Smooth muscle cell of the brain vasculature (primary cell): ENCODE data around the gene BHLHE41.
A peak's percentile ranks its signal among the peaks of the same experiment; 100 is the strongest.

Source experiments
- DNase-seq: peaks from one replicate; pipeline ENCODE4 v3.0.0-alpha.2; 2012; ENCODE audit warnings: low read depth, low spot score

BHLHE41 gene

DNA sequence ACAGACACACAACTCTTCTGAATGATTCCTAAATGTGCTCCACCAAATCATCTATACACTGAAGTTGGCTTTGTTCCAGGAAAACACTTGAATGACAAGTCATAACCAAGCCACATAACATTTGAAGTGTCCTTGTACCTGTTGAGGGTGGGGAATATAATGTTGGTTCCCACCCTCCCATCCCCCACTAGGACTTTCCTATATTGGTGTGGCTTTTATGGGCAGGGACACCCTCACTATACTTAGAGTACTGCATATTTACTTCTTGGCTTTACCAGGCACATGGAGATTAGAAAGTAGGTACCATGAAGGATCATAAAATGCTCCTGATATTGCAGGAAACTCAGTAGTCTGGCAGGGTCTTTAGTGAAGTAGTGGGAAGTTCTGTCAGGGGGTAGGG, 9.7 kb upstream of the BHLHE41 start:
- no peak for DNase-seq

DNA sequence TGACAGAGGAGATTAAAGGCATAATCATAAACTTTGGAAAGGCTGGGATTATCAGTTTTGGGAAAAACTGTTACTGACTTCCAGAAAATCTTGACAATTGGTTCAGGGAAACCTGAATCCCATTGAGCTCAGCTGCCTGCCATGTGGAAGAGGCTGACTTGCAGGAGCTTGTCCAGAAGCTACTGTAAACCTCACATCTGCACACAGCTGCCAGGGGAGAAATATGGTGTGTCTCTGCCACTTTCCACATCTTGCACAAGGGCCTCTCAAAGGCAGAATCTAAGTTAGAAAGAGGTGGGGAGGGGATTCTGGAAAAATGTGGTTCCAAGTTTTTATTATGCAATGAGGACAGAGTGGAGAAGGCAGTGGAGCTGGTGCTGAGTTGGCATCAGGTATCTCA, 8.7 kb upstream of the BHLHE41 start:
- no peak for DNase-seq

DNA sequence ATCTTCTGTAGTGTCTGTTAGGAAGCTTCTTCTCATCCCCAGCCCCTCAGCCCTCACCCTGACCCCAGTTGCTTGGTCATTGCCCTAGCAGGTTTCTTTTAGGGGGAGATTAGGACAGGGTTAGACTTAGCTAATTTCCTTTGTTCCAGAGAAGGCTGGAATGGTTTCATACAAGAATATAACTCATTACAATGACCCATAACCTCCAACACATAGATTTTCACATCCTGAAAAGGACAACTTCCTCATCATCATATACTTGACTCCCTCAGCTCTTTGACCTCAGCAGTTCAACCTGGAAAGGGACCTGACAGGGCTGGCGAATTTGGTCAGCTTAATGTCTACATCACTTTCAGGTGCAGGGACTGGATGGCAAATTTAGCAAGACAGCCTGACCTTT, 8.0 kb upstream of the BHLHE41 start:
- no peak for DNase-seq

DNA sequence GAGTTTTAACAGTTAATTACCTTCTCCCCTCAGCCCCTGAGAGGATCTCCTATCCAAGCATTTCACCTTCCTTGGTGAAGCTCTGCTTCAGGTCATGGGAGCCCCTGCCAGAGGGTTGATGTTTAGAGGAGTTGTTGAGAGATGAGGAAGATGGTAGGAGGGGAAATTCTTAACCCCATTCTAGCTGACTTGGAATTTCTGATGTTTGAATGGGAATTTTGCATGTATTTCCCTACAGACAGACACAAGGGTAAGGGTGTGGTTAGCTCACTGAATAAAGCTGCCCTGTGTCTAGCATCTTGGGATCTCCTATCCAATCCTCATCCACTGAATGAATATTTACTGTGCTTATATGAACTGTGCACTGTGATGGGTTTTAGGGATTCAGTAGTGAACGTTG, 7.1 kb upstream of the BHLHE41 start:
- DNase-seq: no peak

DNA sequence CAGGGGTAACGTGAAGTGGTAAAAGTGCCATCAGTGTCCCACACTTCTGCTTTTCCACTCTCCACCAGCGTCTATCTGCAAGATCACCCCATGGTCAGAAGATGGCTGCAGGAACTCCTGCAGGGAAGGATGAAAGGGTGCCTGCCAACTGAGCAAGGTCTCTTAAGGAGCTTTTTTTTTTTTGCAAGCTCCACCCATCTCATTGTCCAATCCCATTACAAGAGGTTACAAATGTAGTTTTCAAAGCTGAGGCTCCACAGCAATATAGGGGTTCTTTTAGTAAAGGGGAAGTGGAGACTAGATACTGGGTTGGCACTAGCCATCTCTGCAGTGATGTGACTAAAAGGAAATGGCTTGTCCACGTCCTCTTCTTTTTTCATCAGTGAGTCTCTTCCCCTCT, 5.9 kb upstream of the BHLHE41 start:
- no peak for DNase-seq

DNA sequence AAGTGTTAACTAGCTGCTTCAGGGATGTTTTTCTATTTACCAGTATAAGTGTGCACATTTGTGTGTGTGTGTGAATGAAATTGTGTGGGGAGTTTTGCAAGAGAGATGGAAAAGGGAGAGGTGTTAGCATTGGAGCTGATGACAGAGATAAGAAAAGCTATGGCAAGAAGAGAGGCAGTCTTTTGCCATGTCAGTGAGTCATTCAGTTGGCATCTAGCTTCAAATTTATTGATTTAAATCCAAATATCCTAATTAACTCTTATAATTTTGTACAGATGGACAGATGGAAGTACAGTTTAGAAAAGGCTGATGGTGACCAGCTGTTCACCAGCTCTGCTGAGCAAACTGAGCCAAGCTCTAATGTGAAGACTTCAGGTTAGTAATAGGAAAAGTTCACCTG, 3.3 kb upstream of the BHLHE41 start:
- no peak for DNase-seq

DNA sequence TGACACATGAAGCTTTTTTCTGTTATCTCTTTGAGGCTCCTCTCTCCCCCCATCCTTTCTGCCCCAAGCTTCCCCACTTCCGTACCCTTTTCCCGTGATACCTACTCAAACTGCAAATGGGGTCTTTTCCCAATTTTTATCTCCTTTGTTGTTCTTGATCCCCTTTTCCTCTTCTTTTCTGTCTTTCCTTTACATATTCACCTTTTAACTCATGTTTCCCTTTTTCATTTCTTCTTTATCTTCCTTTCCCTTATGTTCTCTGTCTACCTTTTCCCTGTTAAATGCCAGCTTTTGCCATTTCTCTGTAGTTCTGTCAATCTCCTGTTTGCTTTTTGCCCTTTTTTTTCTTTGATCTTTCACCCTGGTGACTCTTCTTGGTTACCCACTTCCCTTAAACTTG, 2.6 kb upstream of the BHLHE41 start:
- DNase-seq: no peak

DNA sequence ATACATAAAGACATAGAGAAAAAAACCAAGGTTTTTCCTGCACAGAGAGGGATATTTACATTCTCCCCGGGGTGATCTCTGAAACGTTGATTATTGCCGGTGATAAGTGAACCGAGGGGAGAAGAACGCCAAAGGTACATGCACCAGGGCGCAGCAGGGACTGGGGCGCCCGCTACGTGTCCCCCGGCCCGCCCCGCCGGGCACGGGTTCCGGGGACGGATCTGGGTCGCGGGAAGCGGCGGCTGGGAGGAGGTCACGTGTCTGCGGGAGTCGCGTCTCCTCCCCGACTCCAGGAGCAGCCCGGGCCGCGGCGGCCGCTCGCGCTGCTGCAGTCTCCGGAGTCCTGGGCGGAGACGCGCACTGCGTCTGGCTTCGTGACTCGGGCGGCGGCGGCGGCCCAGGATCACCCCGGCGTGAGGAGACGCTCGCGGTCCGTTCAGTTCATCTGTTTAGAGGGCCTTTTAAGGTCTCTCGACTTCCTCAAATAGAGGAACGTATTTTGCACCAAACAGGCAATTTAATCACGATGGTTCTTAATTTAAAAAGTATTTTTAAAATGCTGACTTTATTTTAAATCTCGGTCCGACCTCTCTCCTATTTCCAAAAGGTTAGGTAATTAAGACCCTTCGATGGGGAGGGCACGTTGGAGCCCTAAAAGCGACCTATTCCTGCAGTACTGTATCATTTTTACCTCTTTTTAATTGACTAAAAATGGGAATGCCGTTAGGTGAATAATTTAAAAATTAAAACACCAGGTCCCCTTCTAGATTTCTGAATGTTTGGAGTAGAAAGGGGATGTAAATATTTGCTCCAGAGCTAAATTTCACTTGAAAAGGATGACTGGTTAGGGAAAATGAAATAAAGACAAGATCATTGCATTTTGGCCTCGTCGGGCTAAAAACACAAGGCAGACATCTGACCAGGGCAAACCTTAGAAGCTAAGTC, 1.8 kb upstream of the BHLHE41 start:
- no peak for DNase-seq

DNA sequence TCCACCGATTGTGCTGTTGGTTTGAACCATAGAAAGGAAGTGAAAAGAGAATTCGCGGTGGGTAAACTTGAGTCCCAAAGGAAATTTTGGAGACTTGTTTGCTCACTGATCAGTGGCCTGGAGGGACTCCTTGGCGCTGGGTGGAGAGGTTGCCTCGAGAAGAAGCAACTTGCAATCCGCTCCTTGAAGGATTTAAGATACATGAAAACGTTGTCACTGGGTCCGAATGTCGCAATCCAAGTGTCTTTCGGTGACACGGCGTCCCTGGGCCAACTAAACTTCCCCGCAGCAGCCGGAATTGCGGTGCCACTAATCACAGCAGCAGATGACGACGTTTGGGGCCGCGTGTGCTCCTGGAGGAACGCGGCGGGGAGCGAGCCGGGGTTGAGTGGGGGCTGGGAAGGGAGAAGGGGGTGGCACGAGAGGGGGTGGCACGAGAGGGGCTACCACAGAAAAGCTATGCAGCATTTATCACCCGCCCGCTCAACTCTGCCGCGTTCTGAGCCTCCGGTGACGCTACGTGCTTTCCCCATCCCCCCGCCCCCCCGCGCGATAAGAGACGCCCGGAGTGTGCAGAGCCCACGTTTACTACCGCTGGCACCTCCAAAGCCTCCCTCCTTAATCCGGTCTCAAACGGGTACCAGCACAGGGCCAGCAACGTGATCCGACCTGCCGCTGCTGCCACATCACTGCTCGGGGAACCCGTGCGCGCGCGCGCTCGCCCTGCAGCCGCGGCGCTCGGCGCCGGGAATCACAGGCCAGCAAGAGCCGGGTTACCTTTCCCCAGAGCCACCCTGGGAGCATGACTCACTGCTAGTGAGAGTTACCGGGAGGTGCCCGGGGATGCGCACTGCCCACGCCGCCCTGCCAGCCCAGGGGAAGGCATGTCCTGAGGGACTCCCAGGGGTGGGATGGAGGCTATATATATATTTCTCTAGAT, 833 bp upstream of the BHLHE41 start:
- no peak for DNase-seq

DNA sequence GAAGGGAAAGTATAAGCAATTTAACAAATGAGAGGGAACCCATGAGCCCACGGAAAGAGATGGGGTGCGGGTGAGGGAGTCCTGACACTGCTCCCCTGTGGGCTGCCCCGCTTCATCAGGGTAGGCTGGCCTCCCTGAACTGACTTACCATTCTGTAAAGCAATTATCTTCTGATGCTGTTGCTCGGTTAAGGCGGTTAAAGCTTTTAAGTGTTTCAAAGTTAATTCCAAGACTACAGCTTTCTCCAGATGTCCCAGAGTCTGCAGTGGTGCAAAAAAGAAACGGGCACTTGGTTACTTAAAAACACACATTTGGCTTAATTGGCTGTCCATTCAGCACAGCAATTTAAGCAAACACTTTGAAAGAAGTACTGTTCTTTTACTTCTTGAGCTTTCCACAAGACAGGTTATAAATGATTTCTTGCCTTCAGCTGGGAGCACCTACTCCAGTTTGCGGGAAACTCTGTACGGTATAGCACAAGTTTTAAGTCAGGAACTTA, 1.3 kb downstream of the BHLHE41 start:
- DNase-seq: no peak

DNA sequence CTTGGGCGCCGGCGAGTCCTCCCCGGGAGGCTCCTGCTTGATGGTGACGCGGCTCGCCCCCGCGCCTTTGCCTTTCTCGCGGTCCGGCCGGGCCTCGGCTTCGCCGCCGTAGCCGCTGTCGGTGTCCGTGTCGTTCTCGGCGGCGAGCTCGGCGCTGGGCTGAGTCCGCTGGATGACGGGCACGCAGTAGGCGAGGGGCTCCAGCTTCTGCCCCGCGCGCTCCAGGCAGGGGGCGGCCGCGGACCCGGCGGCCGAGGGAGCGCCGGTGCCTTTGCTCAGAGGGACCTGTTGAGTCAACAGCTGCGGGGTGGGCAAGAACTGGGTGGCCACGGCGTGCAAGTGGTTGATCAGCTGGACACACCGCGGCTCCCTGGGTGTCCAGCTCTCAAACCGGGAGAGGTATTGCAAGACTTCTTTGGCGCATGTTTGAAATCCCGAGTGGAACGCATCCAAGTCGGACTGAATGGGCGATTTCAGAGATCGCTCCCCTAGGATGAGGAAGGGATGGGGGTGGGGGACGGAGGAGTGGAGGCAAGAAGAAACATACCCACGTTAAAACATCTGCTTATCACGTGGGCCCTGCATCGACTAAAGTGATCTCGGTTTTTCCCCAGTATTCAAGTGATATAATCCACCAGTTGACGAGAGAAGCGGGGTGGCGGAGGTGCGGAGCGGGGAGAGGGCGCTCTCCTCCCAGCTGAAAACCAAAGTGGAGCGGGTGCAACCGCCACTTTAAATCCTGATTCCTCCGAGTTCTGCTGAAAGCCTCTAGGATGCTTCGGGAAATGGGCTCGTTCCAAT, 2.0 kb downstream of the BHLHE41 start:
- peak; percentile 52 for DNase-seq

DNA sequence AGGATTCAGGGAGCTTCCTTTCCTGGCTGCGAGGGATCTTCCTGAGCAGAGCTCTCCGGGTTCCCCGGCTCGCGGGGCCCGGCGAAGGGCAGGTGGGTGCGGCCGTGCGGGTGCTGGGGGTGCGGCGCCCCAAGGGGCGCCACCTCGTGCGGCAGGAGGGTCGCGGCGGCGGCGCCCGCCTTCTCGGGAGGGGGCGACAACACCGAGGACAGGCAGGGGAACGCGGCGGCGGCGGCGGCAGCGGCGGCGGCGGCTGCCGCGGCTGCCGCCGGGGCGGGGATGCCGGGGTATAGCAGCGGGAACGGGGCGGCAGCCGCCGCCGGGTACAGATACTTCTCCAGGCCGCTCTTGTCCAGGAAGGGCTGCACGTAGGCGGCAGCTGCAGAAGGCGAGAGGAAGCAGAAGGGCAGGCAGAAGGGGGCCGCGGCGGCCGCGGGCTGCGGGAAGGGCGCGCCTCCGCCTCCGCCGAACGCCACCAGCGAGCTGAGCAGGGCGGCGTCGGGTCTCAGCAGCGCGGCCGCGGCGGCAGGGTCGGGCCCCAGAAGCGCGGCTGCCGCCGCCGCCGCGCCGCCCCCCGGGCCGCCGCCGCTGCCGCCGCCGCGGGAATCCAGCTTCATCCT, 2.7 kb downstream of the BHLHE41 start:
- no peak for DNase-seq

DNA sequence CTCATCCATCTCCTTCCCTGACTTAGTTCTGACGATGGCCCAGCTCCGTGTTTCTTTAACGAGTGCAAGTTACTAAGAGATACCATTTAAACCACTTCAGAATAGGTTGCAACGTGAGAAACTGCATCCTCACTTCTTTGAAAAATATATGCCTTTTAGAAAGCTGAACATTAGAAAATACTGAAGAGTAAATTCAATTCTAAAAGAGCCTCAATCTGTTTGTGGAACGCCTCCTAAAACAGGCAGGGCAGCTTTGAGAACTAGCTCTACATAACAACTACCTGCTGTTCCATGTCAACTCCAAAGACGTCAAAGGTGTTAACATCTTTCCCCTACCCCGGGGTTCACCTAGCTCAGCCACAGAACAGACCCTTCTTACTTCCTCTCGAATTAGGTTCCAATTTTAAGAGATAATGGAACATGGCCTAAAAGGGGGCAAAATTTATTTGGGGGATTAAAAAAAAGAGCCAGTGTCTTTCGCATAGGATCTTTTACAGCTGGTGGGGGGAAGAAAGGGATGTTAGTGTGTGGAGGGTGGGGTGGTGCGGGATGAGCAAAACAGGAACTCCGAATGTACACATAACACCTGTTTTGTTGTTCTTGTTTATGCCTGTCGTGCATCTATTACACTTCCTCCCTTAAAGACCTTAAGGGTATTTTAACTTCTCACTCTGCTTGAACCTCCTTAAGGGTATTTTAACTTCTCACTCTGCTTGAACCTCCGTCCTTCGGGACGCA, 3.3 kb downstream of the BHLHE41 start:
- DNase-seq: no peak

DNA sequence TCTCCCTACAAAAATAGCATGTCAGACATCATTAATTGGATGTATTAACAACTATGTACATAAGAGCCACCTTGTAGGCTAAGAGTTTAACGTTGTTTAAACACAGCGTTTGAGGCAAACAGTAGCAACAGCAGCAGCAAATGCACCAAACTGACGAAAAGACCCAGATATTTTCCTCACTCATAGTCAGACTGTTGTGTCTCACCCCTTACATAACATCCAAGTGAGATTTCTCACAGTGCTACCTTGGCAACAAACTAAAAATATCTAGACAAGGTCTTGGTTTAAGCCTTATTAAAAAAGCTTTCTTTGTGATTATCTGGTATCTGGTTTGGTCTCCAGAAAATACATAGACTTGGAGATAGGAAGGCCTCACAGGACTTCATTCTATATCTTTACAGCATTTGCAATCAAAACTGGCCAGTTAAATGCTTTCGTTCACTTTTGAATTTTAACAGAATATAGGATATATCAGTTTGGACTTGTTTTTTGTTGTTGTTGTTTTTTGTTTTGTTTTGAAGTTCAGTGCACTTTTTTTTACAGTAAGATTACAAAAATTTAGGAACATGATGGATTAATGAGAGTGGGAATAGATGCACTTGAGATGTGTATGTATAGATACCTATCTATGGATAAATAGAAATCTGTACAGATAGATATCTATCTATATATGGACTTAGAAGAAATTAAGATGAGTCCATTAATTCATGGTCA, 4.1 kb downstream of the BHLHE41 start:
- no peak for DNase-seq

DNA sequence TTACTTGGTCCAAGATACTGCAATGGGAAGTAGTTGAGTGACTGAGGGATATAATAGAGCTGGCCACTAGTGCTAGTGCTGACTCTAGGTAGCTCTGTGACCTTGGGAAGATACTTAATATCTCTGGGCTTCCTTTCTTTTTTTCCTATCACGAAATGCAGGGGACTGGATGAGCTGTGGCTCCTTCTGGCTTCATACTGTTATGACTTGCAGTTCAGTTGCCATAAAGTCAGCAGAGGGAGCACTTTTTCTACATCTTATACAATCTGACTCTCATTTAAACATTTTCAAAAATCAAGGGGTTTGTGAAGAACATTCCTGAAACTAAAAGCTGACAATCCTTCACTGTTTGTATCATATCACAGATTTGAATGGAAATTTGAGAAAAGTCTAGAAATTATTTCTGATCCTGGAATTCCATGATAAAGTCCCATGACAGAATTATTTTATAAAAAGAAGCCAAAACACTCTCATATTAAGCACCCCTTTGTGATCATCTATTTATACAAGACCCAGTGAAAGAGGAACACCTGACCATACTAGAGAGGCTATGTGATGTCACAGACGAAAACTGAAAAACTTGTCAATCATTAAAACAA, 5.3 kb downstream of the BHLHE41 start:
- DNase-seq: no peak

DNA sequence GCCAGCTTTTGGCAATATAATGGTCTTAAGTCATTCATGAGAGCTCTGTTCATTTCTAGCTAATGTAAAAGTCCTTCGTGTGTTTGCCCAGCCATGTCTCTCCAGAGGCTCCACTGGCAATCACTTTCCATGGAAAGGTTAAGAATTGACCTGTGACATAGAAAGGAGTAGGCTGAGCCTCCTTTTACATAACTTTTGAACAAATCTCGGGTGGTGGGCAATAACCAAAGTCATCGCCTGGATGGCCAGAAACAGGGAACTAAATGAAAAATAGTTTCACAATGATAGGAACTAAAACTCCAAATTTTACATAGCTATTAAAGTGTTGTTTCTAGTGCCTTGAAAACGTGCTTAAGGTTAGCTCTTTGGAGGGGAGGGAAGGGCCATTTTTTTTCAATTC, 6.5 kb downstream of the BHLHE41 start:
- no peak for DNase-seq

DNA sequence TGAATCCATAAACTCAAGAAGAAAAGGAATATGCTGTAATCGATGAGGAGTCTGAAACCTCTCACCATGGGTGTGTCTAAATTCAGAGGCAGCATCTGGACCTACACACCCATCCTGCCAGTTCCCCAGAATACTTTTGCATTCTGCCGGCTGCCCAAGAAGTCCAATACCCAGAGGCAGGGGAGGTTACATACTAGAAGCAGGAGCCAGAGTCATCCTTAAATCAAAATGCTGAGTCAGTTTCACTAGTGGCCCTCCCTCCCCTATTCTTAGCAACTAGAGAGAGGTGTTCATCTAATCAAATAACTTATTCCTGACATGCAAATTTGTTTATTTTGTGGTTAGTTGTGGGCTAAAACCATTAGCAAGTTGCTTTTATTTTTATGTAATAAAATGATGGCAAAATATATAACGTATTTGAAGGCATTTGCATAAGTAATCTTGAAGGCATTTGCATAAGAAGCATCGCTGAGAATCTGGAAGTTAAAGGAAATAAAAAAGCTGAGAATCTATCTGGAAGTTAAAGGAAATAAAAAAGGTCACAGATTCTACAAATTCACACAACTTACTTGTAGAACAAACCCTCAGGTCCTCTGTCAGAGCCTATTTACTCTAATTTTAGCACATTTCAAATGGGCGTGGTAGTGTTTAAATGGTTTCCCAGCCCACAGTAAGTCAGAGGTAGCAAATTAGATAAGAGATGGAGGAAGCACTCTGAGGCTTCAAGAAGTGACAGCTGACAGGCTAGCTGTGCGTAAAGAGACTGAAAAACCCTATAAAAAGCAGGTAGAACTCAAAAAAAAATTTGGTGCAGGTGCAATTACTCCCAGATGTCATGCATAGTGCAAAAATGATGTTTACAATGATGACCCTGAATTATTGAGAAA, 7.8 kb downstream of the BHLHE41 start:
- DNase-seq: no peak

DNA sequence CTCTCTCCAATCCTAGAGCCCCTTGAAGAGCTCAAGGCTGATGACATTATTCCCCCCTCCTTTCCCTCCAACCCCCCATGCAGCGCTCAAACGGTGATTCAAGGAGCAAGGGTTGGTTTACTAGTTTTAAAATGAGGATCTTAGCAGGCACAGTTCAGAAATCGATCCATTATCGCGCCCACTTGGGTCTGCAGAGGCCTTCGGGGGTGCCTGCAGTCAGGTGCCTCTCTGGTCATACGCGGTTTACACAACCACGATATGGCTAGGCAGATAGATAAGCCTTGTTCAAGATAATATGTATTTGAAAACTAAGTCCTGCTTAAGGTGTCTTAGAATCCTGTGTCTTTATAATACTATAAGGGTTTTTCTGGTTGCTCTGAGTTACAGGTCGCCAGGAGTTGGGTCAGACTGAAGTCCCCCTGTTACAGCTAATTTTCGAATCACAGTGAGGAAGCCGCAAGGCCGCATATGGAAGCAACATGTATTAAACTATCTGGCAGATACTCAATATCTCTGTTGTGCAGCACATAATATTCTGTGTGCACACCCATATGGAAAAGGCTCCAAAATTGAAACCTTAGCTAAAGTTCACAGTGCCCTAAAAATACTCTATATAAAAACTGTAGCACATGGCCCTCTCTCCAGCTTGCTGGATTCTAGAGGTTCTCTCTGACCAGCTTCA, 10.0 kb downstream of the BHLHE41 start:
- no peak for DNase-seq
